ENCODE measurements around the gene ROGDI.

The ROGDI gene, protein sequence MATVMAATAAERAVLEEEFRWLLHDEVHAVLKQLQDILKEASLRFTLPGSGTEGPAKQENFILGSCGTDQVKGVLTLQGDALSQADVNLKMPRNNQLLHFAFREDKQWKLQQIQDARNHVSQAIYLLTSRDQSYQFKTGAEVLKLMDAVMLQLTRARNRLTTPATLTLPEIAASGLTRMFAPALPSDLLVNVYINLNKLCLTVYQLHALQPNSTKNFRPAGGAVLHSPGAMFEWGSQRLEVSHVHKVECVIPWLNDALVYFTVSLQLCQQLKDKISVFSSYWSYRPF

DNA sequence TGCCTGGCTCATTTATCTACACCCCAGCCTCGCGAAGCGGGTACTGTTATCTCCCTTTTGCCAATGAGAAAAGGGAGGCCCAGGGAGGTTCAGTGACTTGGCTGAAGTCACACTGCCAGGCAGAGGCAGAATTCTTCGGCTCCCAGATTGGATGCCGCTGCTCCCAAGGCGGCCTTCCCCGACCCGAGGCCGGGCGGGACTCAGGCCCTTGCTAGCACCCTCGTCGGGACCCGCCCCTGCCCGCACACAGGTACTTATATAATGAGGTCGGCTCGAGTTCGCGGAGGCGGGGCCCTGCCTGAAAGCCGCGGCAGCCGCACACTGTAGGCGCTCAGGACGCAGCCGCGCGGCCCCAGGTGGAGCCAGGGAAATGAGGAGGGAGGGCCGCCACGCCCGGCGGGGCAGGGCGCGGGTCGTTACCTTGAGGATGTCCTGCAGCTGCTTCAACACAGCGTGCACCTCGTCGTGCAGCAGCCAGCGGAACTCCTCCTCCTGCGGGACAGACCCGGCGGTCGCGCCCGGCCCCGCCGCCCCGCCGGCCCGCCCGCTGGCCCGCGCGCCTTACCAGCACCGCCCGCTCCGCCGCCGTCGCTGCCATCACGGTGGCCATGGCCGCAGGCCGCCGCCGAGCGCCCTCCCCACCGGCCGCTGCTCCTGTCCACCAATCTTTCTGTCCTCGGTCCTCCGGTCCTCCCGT is at the start of gene ROGDI:
Gene ROGDI (minus strand): TSS at position 672 of the 697 bp plus-strand sequence. CDS start 62 bp downstream, at position 610.
- peak; percentile 28 to 46 for DNase-seq

DNA sequence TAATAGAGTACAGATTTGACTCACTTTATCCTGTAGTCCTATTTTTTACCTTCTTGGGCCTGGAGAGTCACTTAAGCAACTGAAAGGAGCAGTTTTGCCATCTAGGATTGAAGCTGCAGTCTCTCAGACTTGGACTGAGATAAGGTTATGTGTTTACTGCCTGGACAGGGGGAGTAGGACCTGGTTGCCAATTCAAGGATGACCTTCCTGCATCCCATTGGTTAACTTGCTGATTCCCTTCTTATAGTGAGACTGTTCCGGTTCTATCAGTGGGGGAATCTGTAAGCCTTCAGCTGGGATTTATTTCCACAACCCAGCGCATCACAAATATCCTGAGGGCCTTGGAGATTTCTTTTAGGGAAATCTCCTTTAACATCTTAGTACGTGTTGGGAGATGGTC is 47.8 kb upstream of the ROGDI start:
- no peak for DNase-seq

DNA sequence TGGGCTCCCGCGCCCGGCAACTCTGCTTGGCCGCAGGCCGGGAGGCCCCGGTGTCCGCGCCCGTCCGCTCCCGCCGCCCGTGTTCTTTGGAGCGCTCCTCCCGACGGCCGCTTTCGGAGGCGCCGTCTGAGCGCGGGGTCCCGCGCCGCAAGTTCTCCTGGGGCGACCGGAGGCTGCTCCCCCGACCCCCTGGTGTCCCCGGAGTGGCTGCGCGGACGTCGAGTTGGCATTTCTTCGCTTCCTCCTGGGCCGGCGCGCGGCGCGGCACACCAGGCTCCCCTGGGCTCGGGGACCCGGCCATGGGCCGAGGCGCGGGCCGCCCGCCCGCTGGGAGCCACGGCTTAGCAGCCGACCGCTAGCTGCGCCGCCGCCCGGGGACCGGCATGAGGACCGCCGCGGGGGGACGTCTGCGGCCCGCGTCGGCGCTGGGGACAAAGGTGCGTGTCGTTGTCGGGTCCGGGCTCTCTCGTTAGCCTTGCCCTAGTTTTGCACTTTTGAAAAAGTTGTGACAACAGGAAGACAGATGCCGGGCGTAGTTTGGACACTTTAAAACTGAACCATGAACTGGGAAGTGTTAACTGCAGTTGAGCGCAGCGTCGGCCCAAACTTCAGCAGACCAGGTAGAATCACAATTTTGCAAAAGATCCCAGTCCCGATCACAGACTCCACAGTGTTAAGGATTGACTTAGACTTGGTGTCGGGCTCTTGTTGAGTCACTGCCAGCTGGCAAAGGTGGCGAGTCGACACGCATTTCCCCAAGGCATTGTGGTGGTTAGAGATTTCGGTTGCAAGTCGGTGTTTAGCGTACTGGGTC is 45.5 kb upstream of the ROGDI start:
- DNase-seq: no peak

DNA sequence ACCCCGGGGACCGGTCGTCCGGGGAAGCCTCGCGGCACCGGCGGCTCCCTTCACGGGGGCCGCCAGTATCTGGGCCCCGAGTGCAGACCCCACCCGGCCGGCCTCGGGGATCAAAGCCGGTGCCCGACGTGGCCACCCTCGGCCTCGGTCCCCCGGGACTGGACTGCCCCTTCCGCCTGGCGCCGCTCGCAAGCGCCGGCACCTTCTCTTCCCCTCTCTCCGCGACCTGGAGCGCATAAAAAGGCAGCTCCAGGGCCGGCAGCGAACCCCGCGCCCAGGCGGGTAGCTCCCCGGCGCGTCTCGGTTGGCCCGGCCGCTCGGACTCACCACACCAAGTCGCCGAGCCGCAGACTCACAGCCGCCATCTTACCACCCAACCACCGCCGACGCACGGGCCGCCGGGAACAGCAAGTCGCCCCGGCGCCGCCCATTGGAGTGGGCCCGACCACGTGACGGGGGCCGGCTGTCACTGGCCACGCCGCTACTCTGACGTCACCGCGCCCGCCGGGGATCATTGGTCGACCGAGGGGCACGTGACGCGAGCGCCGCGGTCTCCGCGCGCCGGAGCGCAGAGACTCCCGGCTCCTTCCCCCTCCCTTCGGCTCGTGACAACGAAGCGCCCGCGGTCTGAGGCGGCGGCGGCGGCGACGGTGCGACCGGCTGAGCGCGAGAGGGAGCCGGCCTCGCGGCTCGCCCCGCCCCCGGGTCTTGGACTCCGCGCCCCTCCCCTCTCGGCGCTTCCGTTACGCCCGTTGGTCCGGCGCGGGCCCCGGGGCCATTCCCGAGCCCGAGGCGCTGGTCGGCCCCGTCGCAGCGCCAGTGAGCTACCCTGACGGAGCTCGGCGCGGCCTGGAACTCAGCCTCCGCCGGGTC is 44.7 kb upstream of the ROGDI start, which contains the start of the genes GLYR1 and UBN1:
Gene GLYR1 (minus strand): TSS at position 388 of the 873 bp plus-strand sequence. CDS start 23 bp downstream, at position 365.
Gene UBN1 (plus strand): TSS at position 581 of the 873 bp plus-strand sequence. CDS start 5,437 bp downstream, outside the sequence.
- peak; percentile 56 to 86 for DNase-seq

DNA sequence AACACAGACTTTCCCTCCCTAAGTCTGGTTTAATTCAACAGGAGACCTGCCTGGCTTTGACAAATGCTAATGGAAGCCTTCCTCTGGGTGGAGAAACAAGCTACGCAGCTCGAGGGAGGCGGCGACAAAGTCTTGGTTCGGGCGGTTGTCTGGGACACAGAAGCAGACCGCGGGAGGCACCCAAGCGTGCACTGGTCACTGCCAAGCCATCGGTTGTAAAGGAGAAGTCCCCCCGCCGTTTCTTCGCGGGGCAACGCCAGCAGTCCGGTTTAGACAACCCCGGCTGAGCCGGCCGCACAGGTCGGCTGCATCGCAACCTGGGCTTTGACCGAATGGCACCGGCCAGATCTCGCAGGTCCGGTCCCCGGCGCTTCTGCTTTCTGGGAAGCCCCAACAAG is 44.1 kb upstream of the ROGDI start:
- DNase-seq: peak in 1 of 2 experiments; percentile 16

DNA sequence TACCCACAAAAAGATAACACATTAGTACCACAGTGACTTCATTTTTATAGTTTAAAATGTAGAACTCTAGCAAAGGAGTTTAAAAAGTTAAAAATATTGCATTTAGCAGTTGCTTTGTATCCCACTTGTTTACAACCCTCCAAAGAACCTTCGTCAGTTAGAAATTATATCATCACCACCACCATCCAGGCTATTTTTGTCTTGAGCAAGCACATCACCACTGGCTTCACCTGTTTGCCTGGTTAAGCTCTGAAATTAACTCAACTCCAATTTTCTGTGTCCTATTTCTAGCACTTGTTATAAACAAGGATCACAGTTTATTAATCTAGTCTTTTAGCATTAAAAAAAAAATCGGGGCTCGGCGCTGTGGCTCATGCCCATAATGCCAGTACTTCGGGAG is 38.6 kb upstream of the ROGDI start:
- DNase-seq: no peak

DNA sequence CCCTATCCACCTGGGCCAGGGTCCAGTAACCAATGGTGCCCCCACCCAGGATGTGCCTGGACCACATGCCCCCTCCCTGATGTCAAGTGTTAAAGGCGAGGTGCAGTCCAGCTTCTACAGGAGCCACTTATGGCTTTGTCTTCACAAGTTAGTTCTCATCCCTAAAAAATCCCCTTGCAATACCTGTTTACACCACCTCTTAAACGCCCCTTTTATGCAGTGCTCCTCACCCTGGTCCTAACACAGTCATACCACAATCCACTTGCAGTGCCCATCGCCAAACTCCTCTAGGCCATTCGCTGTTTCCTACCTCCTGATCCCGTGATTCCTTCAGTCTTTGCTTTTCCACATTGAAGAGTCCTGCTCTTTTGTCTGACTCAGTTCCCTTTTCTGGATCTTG is 37.5 kb upstream of the ROGDI start:
- DNase-seq: no peak

DNA sequence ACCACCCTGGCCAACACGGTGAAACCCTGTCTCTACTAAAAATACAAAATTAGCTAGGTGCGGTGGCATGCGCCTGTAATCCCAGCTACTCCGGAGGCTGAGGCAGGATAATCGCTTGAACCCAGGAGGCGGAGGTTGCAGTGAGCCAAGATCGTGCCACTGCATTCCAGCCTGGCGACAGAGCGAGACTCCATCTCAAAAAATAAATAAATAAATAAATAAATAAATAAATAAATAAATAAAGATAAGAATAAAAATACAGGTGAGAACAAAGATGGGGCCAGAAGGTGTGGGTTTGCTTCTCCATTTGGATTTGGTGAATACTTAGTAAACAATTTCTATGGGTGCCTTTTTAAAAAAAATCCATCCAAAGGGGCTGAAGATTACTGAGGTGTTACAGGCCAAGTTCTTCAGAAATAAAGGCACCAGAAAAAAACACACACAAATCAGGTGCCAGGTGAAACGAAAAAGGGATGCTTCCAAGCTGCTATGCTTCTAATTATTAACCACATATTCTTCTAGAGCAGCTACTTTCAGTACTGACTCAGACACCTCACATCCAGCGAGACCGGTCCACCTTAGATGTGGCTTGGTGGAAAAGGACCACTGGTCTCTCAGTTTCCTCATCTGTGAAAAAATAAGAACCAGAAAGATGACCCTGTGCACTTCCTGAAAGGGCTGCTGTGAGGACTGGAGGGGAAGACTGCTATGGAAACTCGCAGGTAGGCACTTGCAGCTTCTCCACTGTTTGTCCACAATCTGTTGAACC is 35.5 kb upstream of the ROGDI start:
- no peak for DNase-seq

DNA sequence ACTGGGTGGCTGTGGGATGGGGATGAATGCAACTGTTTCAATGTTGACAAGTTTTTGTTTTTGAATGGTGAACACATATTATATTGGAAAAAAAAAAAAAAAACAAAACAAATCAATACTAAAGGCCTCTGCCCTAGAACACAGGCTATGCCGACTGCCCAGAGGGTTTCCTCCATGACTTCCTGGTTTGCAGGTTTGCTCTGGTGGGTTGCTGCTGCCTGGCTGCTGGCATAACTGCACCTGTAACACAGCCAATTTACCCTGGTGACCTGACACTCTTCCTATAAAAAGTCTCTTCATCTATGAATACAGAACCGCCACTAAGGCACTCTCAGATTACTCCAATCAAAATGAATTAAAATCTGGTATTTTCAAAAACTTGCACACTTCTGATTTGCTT is 34.3 kb upstream of the ROGDI start:
- no peak for DNase-seq

DNA sequence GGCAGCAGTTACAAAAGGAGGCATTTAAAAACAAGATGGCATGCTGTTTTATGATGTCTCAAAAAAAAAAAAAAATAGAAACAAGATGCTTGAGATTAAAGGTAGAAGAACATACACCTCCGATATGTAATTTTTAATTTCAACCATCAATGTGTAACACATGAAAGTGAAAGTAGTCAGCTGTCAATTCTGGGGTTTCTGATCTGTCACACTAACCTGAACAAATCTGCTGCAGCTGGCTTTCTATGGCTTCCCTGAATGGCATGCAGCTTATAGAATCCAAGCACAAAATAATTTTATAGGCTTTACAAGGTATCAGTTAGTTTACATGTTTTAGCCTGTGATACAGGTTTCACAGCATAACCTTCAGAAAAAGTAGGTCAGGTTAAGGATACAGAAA is 31.2 kb upstream of the ROGDI start:
- no peak for DNase-seq

DNA sequence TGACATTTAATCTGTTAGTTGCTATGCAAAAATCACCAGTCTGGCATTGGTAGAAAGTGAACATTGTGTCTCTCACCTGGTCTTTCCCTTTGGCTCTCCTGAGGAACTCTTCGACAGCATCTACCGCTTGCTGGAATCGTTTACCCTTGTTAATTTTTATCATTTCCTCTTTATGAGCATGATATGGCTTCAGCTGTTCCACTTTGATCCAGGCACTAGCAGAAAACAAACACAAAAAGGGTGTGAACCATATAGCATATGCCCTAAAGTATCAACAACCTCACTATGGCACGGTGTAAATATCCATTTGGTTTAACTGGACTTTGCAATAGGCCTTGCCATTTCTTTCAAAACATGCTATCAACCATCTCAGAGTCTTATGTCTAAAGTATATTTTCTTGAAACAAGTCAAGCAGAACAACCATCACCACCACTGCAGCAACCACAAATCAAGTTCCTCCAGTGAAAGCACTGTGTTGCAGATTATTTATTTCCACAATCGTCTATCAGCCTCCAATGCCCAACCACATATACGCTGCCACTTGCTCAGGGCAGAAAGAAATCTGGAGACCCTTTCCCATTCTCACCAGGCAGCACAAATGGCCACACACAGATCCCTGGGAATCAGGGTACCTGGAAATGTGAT is 30.4 kb upstream of the ROGDI start:
- DNase-seq: no peak

DNA sequence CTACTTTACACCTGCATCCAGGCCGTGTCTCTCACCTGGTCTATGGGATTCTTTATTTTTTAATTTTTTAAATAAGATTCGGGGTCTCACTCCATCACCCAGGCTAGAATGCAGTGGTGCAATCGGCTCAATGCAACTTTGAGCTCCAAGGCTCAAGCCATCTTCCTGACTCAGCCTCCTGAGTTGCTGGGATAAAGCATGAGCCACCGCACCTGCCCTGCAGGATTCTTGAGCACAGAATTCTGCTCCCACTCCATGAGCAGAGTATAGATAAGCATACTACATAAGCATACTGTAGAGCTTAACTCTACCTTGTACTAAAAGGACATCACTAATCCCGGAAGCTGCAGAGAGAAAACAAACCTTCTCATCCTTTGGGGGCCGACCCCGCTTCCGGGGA is 29.2 kb upstream of the ROGDI start:
- DNase-seq: no peak

DNA sequence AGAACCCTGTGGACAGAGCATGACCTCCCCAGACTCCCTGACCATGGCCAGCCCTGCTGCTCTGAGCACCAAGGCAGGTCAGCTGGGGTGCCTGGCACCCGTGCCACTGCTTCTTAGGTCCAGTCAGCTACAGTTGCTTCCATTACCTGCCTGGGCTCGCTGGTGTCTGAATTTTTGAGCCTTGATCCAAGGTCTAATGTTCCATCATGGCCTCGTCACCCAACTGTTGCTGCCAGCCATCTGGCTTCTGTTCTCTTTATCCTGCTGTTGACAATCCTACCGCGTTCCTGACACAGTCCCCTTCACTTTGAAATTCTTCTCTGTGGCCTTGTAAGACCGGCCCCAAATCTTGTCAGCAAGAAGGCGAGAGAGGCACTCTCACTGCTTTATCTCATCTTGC is 28.0 kb upstream of the ROGDI start:
- DNase-seq: no peak

DNA sequence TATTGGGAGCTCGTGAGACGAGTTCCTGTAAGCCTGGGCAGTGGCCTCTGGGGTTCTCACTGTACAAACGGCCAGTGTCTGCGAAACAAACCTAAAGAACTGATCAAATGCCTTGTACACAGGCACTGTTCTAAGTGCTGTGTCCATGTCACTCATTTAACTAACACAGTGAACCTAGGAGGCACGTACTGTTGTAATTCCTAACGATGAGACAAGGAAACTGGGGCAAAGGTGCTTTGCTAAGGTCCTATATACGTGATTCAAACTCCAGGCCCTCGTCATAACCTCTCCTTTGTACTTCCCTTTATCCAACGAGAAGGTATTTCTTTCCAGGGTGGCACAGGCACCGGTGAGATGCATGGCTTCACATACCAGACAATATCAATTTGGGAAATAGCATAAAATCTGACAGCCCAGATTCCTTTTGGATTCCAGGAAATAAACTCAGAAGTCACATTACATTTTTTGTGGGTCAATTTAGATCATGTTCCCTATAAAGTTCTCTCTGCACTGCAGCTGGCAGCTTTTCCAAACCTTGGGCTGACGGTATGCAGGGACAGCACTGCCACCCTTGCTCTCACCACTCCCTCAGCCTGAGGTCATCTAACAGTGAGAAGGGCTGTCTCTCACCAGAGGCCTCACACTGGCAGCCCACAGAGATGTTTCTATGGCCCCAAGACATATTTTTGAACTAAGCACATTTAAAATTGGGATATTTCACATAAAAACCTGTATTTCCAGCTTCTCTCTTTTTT is 26.3 kb upstream of the ROGDI start:
- no peak for DNase-seq

DNA sequence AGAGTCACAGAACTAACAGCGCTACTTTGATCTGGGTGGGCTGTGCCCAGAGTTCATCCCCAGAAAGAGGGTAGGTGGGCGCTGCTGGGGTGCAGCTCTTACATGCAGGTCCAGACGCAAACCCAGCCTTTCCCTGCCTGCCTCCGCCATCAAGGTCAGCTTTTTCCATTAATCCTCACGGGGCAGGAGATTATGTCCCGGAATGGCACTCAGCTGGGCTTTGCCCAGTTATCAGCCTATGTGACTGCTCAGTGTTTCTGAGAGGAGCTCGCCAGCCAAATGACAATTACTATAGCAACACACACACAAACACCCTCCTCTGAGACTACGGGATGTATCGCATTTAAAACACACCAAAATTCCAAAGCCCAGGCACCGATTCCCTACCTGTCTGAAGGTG is 24.5 kb upstream of the ROGDI start:
- no peak for DNase-seq

DNA sequence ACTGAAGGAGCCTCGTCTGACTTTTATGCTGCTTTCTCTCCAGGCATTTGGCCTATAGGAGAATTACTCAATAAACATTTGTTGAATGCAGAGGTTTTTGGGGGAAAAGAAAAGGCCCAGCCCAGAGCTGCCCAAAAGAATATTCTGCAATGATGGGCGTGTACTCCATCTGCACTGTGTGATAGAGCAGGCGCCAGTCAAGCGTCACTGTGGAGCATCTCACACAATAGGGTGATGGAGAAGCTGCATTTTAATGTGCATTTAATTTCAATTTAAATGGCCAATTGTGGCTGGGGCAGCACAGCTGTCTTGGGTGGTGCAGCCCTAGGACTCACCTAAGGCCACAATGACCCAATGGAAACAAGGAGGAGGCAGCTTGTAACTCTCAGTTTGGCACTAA is 24.1 kb upstream of the ROGDI start:
- DNase-seq: no peak

DNA sequence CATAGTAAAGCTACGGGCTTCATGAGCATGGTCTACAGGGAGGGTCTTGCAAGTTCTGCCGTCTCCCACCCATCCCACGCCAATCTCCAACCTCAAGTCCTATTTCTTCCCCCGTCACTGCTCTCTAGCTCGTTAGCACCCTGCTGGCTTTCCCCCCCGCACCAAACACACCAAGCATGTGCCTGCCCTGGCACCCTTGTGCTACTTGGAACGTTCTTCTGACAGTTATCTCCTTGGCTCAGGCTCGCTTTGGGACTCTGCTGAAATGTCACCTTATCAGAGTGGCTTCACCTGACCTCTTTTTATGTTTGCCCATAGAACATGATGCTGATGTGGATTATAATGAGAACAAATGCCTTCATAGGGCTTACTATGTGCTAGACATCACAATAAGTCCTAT is 22.8 kb upstream of the ROGDI start:
- no peak for DNase-seq

DNA sequence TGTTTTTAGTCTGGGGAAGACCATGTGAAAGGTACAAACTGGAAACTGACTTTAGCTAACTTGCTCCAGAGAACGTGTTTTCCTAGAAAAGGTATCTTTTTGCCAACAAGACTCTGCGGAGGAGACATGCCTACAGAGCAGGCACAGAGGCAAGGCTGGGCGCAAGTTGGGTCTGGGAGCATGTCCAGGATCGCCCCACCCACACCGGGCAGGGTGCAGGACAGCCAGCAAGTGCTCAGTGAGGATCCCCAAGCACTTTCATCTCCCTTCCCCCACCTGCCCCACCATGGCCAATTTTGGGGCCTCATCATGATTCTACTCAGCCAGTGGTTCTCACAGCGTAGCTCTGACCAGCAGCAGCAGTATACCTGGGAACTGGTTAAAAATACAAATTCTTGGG is 18.2 kb upstream of the ROGDI start:
- no peak for DNase-seq

DNA sequence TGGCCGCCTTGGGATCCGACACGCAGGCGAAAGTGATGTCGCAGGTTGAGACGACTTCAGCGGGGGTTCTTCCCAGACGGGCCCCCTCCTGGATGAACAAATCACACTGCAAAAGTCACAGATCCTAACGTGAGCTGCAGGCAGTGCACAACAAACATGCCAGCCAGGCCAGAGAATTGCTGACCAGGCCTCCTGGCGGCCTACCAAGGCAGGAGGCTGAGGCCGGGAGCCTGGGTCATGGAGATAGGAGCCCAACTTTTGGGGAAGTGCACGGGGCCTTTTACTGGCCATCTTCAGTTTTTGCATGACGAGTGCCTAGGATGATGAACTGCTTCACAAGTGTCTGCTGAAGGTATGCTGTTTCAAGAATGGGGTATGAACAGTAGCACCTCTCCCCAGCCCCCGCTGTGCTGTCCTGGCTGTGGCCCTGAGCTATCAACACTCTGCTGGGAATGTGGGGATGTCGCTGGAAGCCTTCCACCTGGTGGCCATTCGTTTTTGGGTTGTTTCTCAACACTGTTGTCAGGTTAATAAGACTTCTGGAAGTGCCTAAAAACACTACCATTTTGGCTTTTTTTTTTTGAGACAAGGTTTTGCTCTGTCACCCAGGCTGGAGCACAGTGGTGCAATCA is 12.2 kb upstream of the ROGDI start:
- DNase-seq: no peak

DNA sequence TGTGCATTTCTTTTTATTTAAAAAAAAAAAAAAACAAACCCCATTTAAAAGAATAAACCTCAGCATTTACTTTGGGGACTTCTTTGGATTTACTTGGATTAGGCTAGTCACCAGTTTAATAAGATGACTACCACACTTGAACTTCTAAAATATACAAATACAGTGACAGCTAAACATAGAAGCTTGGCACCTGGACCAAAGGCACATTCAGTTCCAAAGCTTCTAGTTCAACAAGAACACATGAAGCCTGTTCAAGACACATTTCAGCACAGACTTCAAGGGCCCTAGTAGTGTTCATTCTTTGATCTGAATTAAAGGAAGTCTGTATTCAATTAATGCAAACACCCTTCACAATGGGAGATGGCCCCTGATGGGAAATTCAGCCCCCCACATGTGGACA is 11.6 kb upstream of the ROGDI start:
- DNase-seq: no peak

Data from SW 1271 (cell line).